ENCODE results near the gene SGSM1.

SGSM1 gene, protein sequence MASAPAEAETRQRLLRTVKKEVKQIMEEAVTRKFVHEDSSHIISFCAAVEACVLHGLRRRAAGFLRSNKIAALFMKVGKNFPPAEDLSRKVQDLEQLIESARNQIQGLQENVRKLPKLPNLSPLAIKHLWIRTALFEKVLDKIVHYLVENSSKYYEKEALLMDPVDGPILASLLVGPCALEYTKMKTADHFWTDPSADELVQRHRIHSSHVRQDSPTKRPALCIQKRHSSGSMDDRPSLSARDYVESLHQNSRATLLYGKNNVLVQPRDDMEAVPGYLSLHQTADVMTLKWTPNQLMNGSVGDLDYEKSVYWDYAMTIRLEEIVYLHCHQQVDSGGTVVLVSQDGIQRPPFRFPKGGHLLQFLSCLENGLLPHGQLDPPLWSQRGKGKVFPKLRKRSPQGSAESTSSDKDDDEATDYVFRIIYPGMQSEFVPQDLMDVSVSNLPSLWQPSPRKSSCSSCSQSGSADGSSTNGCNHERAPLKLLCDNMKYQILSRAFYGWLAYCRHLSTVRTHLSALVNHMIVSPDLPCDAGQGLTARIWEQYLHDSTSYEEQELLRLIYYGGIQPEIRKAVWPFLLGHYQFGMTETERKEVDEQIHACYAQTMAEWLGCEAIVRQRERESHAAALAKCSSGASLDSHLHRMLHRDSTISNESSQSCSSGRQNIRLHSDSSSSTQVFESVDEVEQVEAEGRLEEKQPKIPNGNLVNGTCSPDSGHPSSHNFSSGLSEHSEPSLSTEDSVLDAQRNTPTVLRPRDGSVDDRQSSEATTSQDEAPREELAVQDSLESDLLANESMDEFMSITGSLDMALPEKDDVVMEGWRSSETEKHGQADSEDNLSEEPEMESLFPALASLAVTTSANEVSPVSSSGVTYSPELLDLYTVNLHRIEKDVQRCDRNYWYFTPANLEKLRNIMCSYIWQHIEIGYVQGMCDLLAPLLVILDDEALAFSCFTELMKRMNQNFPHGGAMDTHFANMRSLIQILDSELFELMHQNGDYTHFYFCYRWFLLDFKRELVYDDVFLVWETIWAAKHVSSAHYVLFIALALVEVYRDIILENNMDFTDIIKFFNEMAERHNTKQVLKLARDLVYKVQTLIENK

GRCh38 chr22:24805790-24806662 lies at the start of gene SGSM1:
Gene SGSM1, plus strand, starts transcription at chr22:24806211. Its CDS starts 115 bp downstream, at chr22:24806326.
- peak; percentile 71 for DNase-seq

GRCh38 chr22:24758164-24758799 lies 47.7 kb upstream of the SGSM1 start:
- DNase-seq: peak; percentile 6

- DNase-seq: no peak
Measured at GRCh38 chr22:24759765-24760164, 46.2 kb upstream of the SGSM1 start.

- DNase-seq: no peak
Measured at GRCh38 chr22:24760708-24761306, 45.2 kb upstream of the SGSM1 start.

GRCh38 chr22:24761888-24762675 lies 43.9 kb upstream of the SGSM1 start:
- no peak for DNase-seq

DNA sequence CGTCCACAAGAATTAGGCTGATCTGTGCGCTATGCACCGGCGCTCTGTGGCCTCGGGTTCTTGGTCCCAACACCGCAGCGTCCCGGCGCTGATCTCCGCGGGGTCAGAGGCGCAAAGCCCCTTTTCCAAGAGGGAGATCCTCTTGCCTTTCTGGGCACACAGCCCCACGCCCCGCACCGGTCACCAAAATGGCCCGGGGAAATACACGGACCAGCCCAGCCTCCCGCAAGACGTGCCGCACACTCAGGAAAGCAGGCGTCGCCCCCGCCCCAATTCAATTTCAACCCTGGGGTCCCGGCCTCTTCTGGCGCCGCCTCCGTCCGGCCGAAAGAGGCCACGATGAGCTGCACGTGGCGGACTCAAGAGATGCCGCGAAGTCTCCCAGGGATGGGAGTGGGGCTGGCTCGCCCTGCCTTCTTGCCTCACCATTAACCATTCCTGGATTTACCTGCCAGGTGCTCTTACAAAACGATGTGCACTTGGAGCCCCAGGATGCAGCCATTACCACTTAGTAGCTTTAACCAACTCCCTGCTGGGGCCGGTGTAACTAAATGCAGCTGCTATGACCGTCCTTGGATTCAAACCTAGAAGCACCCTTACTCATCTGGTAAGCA lies 42.0 kb upstream of the SGSM1 start:
- DNase-seq: peak; percentile 8

- no peak for DNase-seq
Measured at GRCh38 chr22:24765166-24765565, 40.8 kb upstream of the SGSM1 start.

DNA sequence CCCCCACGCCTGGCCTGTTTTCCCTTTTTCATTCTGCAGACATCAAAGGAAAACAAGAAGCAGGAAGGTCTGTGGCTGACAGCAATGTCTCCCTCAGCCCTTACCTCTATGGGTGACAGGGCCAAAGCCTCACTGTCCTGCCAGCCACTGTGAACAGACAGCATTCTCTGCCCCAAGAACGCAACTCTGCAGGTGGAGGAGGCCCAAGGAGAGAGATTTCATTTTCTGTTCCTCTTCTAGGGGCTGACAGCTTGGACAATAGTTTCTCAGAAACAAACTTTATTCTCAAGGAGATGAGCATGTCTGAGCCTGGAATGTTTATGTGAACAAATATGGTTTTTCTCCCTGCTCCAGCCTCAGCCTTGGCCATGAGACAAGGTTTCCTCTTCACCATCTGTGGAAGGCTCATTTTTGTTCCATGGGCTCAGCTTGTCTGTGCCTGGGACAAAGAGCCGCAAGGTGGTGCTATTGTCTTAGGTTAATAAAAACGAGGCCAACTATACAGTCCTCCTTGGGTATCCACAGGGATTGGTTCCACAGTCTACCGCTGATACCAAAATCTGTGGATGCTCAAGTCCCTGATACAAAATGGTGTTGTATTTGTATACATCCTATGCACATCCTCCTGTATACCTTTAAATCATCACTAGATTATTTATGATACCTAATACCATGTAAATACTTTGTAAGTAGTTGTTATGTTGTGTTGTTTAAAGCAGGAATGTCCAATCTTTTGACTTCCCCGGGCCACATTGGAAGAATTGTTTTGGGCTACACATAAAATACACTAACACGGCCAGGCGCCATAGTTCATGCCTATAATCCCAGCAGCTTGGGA lies 37.3 kb upstream of the SGSM1 start:
- DNase-seq: peak; percentile 62

DNA sequence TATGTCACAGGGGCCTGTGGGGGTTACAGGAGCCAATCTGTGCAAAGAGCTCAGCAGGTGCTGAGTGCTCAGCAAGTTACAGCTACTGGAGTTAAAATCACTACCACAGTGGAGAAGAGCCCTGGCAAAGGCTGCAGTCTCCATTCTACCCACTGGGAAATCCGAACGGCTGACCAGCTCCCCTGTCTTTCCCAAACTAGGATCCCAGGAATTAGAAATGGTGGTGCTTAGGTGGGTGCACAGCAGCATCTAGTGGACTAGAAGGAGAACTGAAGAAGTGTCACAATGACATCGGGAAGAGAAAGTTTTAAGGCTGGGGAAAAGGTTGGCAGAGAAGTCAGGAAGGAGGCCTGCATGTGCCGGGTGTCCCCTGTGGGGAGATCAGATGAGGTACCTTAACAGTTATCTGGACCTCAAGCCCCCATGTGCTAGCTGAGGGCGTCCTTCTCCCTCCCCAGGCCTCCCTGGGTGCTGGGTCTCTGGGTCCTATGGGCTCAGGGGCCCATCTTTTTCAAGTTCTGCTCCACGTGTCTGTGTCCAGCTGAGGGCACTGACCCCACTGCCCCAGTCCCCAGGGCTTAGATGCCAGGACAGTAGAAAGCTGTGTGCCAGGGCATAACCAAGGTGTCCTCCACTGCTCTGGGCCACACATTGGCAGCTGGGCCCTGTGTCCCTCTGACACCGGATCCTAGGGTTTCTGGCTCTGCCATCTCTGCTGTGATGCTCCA lies 33.4 kb upstream of the SGSM1 start:
- DNase-seq: no peak

DNA sequence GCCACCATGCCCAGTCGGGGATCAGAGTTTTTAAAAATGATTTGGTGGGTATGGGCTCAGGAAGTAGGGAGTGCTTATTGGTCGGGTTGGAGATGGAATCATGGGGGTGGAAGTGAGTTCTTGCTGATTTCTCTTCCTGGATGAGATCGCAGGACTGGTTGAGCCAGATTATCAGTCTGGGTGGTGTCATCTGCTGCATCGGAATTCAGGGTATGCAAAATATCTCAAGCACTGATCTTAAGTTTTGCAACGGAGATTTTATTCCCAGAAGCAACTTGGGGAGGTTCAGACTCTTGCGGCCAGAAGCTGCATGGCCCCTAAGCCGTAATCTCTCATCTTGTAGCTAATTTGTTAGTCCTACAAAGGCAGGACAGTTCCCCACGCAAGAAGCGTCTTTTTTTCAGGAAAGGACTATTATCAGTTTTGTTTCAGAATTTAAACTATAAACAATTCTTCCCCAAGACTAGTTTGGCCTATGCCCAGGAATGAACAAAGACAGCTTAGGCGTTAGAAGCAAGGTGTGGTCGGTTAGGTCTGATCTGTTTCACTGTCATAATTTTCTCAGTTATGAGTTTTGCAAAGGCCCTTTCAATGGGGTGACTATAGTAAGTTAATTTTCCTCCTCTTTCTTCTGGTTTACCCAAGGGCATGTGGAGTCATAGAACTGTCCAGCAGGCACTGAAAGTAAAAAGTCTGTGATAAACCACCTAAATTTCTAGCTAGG lies 30.1 kb upstream of the SGSM1 start:
- DNase-seq: no peak

GRCh38 chr22:24776525-24776924 lies 29.5 kb upstream of the SGSM1 start:
- DNase-seq: no peak

GRCh38 chr22:24789516-24789915 lies 16.5 kb upstream of the SGSM1 start:
- no peak for DNase-seq

DNA sequence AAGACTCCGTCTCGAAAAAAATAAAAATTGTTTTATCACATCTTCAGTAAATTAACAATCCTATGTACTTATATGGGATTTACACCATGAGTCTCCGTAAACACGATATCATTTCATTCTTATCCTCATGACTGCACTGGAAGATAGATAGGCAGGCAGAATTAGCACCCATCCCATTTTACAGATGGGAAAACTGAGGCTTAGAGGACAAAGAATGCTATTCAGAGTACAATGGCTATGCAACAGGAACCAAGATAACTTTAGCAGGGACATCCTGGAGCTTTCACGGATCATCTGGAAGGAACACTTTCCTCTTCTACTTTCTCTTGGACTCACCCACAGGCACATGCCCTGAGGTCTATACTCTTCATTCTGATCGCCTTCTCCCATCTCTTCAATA lies 14.6 kb upstream of the SGSM1 start:
- DNase-seq: no peak

DNA sequence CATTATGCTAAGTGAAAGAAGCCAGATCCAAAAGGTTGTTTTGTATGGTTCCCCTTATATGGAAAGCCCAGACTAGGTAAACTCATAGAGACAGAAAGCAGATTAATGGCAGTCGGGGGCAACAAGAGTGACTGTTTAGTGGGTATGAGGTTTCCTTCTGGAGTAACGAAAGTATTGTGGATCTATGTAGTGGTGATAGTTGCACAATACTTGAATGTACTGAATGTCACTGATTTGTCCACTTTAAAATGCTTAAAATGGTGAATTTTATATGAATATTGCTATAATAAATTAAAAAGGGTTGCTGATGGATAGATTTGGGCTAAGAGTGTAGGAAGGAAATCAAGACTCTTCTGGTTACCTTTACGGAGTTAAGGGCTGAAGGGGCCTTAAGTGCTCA lies 10.0 kb upstream of the SGSM1 start:
- DNase-seq: no peak

GRCh38 chr22:24796860-24797259 lies 9.2 kb upstream of the SGSM1 start:
- no peak for DNase-seq

GRCh38 chr22:24801901-24802465 lies 4.0 kb upstream of the SGSM1 start:
- no peak for DNase-seq

DNA sequence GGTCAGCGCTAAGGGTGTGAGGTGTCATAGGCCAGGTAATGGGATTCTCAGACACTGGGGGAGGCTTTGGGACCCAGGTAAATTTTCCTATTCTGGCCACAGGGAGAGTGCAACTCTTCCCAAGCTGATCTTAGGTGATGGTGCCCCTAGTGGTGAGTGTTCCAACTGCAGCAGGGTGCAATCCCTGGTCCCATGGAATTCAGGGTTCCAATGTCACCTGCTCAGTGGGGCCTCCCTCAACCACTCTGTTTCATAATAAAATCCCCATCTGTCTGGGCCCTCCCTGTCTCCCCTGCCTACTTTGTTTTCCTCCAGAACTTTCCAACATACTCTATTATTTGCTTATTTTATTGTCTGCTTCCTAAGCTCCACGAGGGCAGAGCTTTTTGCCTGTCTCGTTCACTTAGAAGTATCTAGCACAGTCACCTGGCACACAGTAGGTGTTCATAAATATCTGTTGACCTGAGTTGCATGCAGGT lies 2.9 kb upstream of the SGSM1 start:
- DNase-seq: peak; percentile 26

GRCh38 chr22:24806663-24807001 lies 621 bp downstream of the SGSM1 start:
- DNase-seq: no peak

All from NCI-H345 (cell line).